H9 (cell line): ENCODE measurements around the gene CHCHD1. TPM values are rescaled to one million over a fixed set of nuclear protein-coding genes. Genes with fewer than 3 reads are reported as not detected.

ENCODE experiments used
- DNase-seq: peaks from one replicate; pipeline ENCODE4 v3.0.0-alpha.2; 2017
- H2AFZ ChIP-seq: one replicate; pipeline ENCODE4 v1.6.1; 2013; ENCODE audit warnings: mild to moderate bottlenecking, low read length, control low read depth, moderate library complexity
- H2AK5ac ChIP-seq: 2 replicates; pipeline ENCODE4 v1.6.1; 2013; ENCODE audit warnings: low read length, control low read depth, mixed read lengths; ENCODE audit not compliant: insufficient read length
- H2BK120ac ChIP-seq: one replicate; pipeline ENCODE4 v1.6.1; 2013; ENCODE audit warnings: low read depth, mild to moderate bottlenecking, low read length, control low read depth, inconsistent platforms; ENCODE audit not compliant: poor library complexity, severe bottlenecking
- H2BK12ac ChIP-seq: 2 replicates; pipeline ENCODE4 v1.6.1; 2013; ENCODE audit warnings: low read length, control low read depth, mixed read lengths, low read depth; ENCODE audit not compliant: insufficient read length
- H2BK15ac ChIP-seq: 2 replicates; pipeline ENCODE4 v1.6.1; 2013; ENCODE audit warnings: low read depth, low read length, control low read depth
- H2BK20ac ChIP-seq: one replicate; pipeline ENCODE4 v1.6.1; 2013; ENCODE audit warnings: low read depth, mild to moderate bottlenecking, low read length, control low read depth, inconsistent platforms; ENCODE audit not compliant: poor library complexity, severe bottlenecking
- H2BK5ac ChIP-seq: 2 replicates; pipeline ENCODE4 v1.6.1; 2013; ENCODE audit warnings: low read length, control low read depth, mixed read lengths; ENCODE audit not compliant: insufficient read length
- H3K14ac ChIP-seq: 2 replicates; pipeline ENCODE4 v1.6.1; 2013; ENCODE audit warnings: low read length, control low read depth; ENCODE audit not compliant: insufficient read depth
- H3K18ac ChIP-seq: 2 replicates; pipeline ENCODE4 v1.6.1; 2013; ENCODE audit warnings: low read depth, mild to moderate bottlenecking, mixed read lengths, low read length, control low read depth; ENCODE audit not compliant: insufficient read length
- H3K23ac ChIP-seq: 2 replicates; pipeline ENCODE4 v1.6.1; 2013; ENCODE audit warnings: low read length, control low read depth, mixed read lengths, low read depth; ENCODE audit not compliant: insufficient read length
- H3K23me2 ChIP-seq: 2 replicates; pipeline ENCODE4 v1.6.1; 2013; ENCODE audit warnings: low read depth, mild to moderate bottlenecking, mixed read lengths, low read length, control low read depth; ENCODE audit not compliant: insufficient read length, poor library complexity, severe bottlenecking
- H3K27ac ChIP-seq: 2 replicates; pipeline ENCODE4 v1.5.1; 2013; ENCODE audit warnings: low read length, control low read depth, mixed read lengths, low read depth; ENCODE audit not compliant: insufficient read length
- H3K27me3 ChIP-seq: 2 replicates; pipeline ENCODE4 v1.6.1; 2013; ENCODE audit warnings: low read length, control low read depth, inconsistent platforms; ENCODE audit not compliant: insufficient read depth
- H3K4ac ChIP-seq: 2 replicates; pipeline ENCODE4 v1.6.1; 2013; ENCODE audit warnings: low read depth, mild to moderate bottlenecking, control low read depth, inconsistent platforms, low read length, moderate library complexity
- H3K4me1 ChIP-seq: 2 replicates; pipeline ENCODE4 v1.6.1; 2013; ENCODE audit warnings: low read length, control low read depth, inconsistent platforms; ENCODE audit not compliant: insufficient read depth
- H3K4me2 ChIP-seq: 2 replicates; pipeline ENCODE4 v1.6.1; 2013; ENCODE audit warnings: low read length, control low read depth, mixed read lengths; ENCODE audit not compliant: insufficient read length, insufficient read depth
- H3K56ac ChIP-seq: 2 replicates; pipeline ENCODE4 v1.6.1; 2013; ENCODE audit warnings: low read depth, mild to moderate bottlenecking, mixed read lengths, low read length, control low read depth; ENCODE audit not compliant: insufficient read length
- H3K79me1 ChIP-seq: 2 replicates; pipeline ENCODE4 v1.6.1; 2013; ENCODE audit warnings: low read depth, mild to moderate bottlenecking, moderate library complexity, low read length, control low read depth, inconsistent platforms; ENCODE audit not compliant: insufficient read depth, poor library complexity, severe bottlenecking
- H3K79me2 ChIP-seq: 2 replicates; pipeline ENCODE4 v1.6.1; 2013; ENCODE audit warnings: low read length, control low read depth, inconsistent platforms; ENCODE audit not compliant: insufficient read depth
- H3K9ac ChIP-seq: 2 replicates; pipeline ENCODE4 v1.6.1; 2013; ENCODE audit warnings: low read length, control low read depth, mixed read lengths; ENCODE audit not compliant: insufficient read length; ENCODE audit errors: extremely low read depth
- H3K9me3 ChIP-seq: one replicate; pipeline ENCODE4 v1.6.1; 2013; ENCODE audit warnings: low read depth, low read length, inconsistent platforms; ENCODE audit not compliant: control insufficient read depth
- H3T11ph ChIP-seq: one replicate; pipeline ENCODE4 v1.6.1; 2013; ENCODE audit warnings: mild to moderate bottlenecking, low read length, control low read depth, inconsistent platforms
- H4K20me1 ChIP-seq: one replicate; pipeline ENCODE4 v1.6.1; 2013; ENCODE audit not compliant: control insufficient read depth, insufficient read length, insufficient read depth
- H4K5ac ChIP-seq: 2 replicates; pipeline ENCODE4 v1.6.1; 2013; ENCODE audit warnings: low read depth, mild to moderate bottlenecking, mixed read lengths, low read length, control low read depth; ENCODE audit not compliant: insufficient read length
- H4K8ac ChIP-seq: replicated peaks from 2 replicates; pipeline ENCODE4 v1.6.1; 2013; ENCODE audit warnings: low read length, control low read depth, mixed read lengths, low read depth; ENCODE audit not compliant: insufficient read length
- H4K91ac ChIP-seq: 2 replicates; pipeline ENCODE4 v1.6.1; 2013; ENCODE audit warnings: low read depth, mild to moderate bottlenecking, moderate library complexity, mixed read lengths, low read length, control low read depth; ENCODE audit not compliant: insufficient read length
- H3K27ac Mint-ChIP-seq, 3 experiments: 2 replicates in 2 of 3; 3 replicates in 1 of 3; pipeline ENCODE4 v1.8.0; 2020 to 2021; ENCODE audit warnings: mixed read lengths in 3 of 3, mild to moderate bottlenecking in 1 of 3, moderate library complexity in 1 of 3
- H3K27me3 Mint-ChIP-seq: 2 replicates; pipeline ENCODE4 v1.8.0; 2021; ENCODE audit warnings: low read depth, mild to moderate bottlenecking, moderate library complexity, mixed read lengths
- H3K36me3 Mint-ChIP-seq, 3 experiments: 2 replicates in 2 of 3; 3 replicates in 1 of 3; pipeline ENCODE4 v1.8.0; 2020 to 2021; ENCODE audit warnings: low read depth in 3 of 3, mixed read lengths in 3 of 3; ENCODE audit not compliant: insufficient read depth in 1 of 3
- H3K4me1 Mint-ChIP-seq, 2 experiments: 2 replicates each; pipeline ENCODE4 v1.8.0; 2020; ENCODE audit warnings: mixed read lengths in 2 of 2
- H3K4me3 Mint-ChIP-seq, 2 experiments: 2 replicates in 1 of 2; 3 replicates in 1 of 2; pipeline ENCODE4 v1.8.0; 2020 to 2021; ENCODE audit warnings: mild to moderate bottlenecking in 2 of 2, mixed read lengths in 2 of 2, moderate library complexity in 1 of 2
- H3K9me3 Mint-ChIP-seq, 2 experiments: 2 replicates in 1 of 2; 3 replicates in 1 of 2; pipeline ENCODE4 v1.8.0; 2020; ENCODE audit warnings: mild to moderate bottlenecking in 2 of 2, mixed read lengths in 2 of 2, moderate library complexity in 1 of 2
- WGBS: extraction: QIAGEN DNeasy Blood & Tissue Kit; methylation state at CpG from one replicate; pipeline ENCODE4 v1.1.7; 2013; ENCODE audit warnings: missing lambda C conversion rate, low lambda C conversion rate, mixed read lengths; ENCODE audit not compliant: insufficient read length; ENCODE audit errors: extremely low coverage; 5-methylcytosine and 5-hydroxymethylcytosine counted together
- total RNA-seq: library from RNA; stranded (reverse); gene quantifications from 2 replicates; pipeline ENCODE4 v1.2.1, GENCODE V29; 2021
- TF ChIP-seq, protein P1 (sequence below): fragments of 200-600 bp; sonication (generic); conservative IDR thresholded peaks from 3 replicates; pipeline ENCODE4 v1.8.0; 2021; ENCODE audit warnings: antibody characterized with exemption, mild to moderate bottlenecking

The CHCHD1 gene
- total RNA-seq, 1 experiment from 2014 or later: 45.9 TPM

DNA sequence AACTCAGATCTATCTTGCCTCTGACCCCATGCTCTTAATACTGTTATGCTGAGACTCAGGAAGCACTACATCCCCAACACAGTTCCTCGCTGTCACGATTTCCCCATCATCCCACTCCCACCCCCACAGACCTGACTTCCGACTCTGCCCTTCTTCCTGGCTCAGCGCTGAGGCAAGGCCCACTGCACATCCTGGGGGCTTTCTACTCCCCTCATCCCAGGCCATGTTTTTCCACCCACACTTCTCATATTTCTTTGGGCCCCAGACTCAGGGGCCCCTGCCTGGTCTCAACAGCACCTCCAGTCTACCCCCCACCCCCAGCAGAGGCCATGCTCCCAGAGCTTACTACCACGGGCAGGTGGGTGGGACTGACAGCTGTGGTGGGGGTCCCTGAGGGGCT is 37.2 kb downstream of the CHCHD1 start:
- DNase-seq: no peak
- H2BK15ac ChIP-seq: no peak overlapping the region
- no peak overlapping the region for H3K23ac ChIP-seq
- H3K4me3 Mint-ChIP-seq: no peak overlapping the region
- no peaks in the 10 kb centered on the region for H3K27me3 ChIP-seq
- no peaks in the 10 kb centered on the region for H3K9me3 Mint-ChIP-seq
- H3K18ac ChIP-seq: no peak overlapping the region
- H3K14ac ChIP-seq: no peak overlapping the region; the same call in 1 of the 2 replicates
- H3K27me3 Mint-ChIP-seq: no peaks in the 10 kb centered on the region
- H3K9ac ChIP-seq: no peak overlapping the region
- no peak overlapping the region for H2BK5ac ChIP-seq
- H3K23me2 ChIP-seq: no peaks in the 10 kb centered on the region
- H3K79me1 ChIP-seq: no peaks in the 10 kb centered on the region
- no peak overlapping the region for H2BK12ac ChIP-seq
- H3K56ac ChIP-seq: no peak overlapping the region
- no peak overlapping the region for H2AFZ ChIP-seq
- no peak overlapping the region for H3T11ph ChIP-seq
- no peaks in the 10 kb centered on the region for H3K9me3 ChIP-seq
- H4K5ac ChIP-seq: no peak overlapping the region
- peak overlapping the region in 1 of 3 experiments; percentile 81; a peak in 2 of 7 replicates for H3K27ac Mint-ChIP-seq
- H4K20me1 ChIP-seq: no peaks in the 10 kb centered on the region
- no peaks in the 10 kb centered on the region for H3K4me1 ChIP-seq
- H2BK20ac ChIP-seq: no peak overlapping the region
- TF ChIP-seq, protein P1, sequence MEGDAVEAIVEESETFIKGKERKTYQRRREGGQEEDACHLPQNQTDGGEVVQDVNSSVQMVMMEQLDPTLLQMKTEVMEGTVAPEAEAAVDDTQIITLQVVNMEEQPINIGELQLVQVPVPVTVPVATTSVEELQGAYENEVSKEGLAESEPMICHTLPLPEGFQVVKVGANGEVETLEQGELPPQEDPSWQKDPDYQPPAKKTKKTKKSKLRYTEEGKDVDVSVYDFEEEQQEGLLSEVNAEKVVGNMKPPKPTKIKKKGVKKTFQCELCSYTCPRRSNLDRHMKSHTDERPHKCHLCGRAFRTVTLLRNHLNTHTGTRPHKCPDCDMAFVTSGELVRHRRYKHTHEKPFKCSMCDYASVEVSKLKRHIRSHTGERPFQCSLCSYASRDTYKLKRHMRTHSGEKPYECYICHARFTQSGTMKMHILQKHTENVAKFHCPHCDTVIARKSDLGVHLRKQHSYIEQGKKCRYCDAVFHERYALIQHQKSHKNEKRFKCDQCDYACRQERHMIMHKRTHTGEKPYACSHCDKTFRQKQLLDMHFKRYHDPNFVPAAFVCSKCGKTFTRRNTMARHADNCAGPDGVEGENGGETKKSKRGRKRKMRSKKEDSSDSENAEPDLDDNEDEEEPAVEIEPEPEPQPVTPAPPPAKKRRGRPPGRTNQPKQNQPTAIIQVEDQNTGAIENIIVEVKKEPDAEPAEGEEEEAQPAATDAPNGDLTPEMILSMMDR: no peak
- H3K4me2 ChIP-seq: no peak overlapping the region
- H2AK5ac ChIP-seq: no peak overlapping the region
- H4K8ac ChIP-seq: no peak overlapping the region
- WGBS: no CpG with 5 or more reads among the region's 5 CpGs
- H3K36me3 Mint-ChIP-seq: peaks cover 16 to 59% (median 28%) of the 10 kb centered on the region in 3 experiments; a peak in 6 of 7 replicates
- H3K79me2 ChIP-seq: no peaks in the 10 kb centered on the region
- no peak overlapping the region for H4K91ac ChIP-seq
- no peak overlapping the region for H3K27ac ChIP-seq
- H3K4me1 Mint-ChIP-seq: 0 out of 4 replicates have a peak, but pooled peaks cover 0 to 3% of the 10 kb centered on the region in 2 experiments
- H2BK120ac ChIP-seq: no peak overlapping the region
- no peak overlapping the region for H3K4ac ChIP-seq
